Measurements from ENCODE around the gene GABRG3. TPM values are rescaled to one million over a fixed set of nuclear protein-coding genes. Genes with fewer than 3 reads are reported as not detected.

The GABRG3 gene
- polyA plus RNA-seq, 1 donor (not counting 4 experiments of a cell fraction or from before 2014, with no cell fraction given): not detected

DNA sequence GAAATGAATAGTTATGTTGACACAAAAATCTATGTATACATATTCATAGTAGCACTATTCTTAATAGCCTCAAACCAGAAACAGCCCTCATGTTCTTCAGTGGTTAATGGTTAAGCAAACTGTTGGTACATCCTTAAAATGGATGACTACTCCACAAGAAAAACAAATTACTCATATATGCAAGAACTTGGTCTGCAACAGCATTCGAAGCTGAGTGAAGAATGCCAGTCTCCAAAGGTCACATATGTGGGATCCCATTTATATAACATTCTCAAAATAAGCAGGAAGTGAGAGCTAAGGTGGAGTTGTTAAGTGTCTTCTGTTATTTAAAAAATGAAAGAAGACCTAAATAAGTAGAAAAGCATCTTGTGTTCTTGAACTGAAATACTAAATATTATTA, 365.7 kb downstream of the GABRG3 start:
- Histone ChIP-seq H3K9me1 (ENCODE audit: control insufficient read depth, extremely low read depth, insufficient read depth, low read length) (no peaks in the 10 kb centered on the region), H3K79me2 (ENCODE audit: control insufficient read depth, insufficient read depth, low read length) (no peaks in the 10 kb centered on the region), H3K4me3 (ENCODE audit: control insufficient read depth in 2 of 3, extremely low read depth in 1 of 3, insufficient read depth in 2 of 3, low read depth in 1 of 3, low read length in 3 of 3) (no peak overlapping the region), H3K9me3 (ENCODE audit: control insufficient read depth, low read depth, low read length) (peaks cover 6% of the 10 kb centered on the region), H3K4me2 (ENCODE audit: control insufficient read depth, extremely low read depth, insufficient read depth, low read depth, low read length) (no peak overlapping the region), H3K27ac (ENCODE audit: control insufficient read depth, insufficient read depth, low read length) (no peak overlapping the region), H3K27me3 (ENCODE audit: control insufficient read depth, extremely low read depth, insufficient read depth, low read length) (no peaks in the 10 kb centered on the region), H4K20me1 (ENCODE audit: control insufficient read depth, extremely low read depth, insufficient read depth, low read length) (no peaks in the 10 kb centered on the region), H3K9ac (ENCODE audit: control insufficient read depth, extremely low read depth, insufficient read depth, low read length) (no peak overlapping the region), H3K4me1 (ENCODE audit: control insufficient read depth, extremely low read depth, insufficient read depth, low read length) (no peaks in the 10 kb centered on the region), H3K36me3 (ENCODE audit: control insufficient read depth in 2 of 2, extremely low read depth in 1 of 2, insufficient read depth in 2 of 2, low read length in 2 of 2) (no peaks in the 10 kb centered on the region), H2AFZ (ENCODE audit: control insufficient read depth, low read length) (no peak overlapping the region)
- FAIRE-seq (no peak), DNase-seq (ENCODE audit: low read depth, low spot score) (no peak)
- dilution Hi-C loops (cut with MboI; ENCODE audit: extremely low pct_ligation_motif_present, low sequenced_read_pairs): no loop called here
- TF ChIP-seq EZH2 (IDR thresholded peaks at IDR 0.05; ENCODE audit: low read length): no peak
- TF ChIP-seq, protein P1, sequence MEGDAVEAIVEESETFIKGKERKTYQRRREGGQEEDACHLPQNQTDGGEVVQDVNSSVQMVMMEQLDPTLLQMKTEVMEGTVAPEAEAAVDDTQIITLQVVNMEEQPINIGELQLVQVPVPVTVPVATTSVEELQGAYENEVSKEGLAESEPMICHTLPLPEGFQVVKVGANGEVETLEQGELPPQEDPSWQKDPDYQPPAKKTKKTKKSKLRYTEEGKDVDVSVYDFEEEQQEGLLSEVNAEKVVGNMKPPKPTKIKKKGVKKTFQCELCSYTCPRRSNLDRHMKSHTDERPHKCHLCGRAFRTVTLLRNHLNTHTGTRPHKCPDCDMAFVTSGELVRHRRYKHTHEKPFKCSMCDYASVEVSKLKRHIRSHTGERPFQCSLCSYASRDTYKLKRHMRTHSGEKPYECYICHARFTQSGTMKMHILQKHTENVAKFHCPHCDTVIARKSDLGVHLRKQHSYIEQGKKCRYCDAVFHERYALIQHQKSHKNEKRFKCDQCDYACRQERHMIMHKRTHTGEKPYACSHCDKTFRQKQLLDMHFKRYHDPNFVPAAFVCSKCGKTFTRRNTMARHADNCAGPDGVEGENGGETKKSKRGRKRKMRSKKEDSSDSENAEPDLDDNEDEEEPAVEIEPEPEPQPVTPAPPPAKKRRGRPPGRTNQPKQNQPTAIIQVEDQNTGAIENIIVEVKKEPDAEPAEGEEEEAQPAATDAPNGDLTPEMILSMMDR (optimal IDR thresholded peaks at IDR 0.05 in 1 of 3, IDR thresholded peaks at IDR 0.05 in 1 of 3, conservative IDR thresholded peaks at IDR 0.05 in 1 of 3; ENCODE audit: extremely low read depth in 1 of 3, insufficient read depth in 2 of 3, low read length in 3 of 3): no peak

DNA sequence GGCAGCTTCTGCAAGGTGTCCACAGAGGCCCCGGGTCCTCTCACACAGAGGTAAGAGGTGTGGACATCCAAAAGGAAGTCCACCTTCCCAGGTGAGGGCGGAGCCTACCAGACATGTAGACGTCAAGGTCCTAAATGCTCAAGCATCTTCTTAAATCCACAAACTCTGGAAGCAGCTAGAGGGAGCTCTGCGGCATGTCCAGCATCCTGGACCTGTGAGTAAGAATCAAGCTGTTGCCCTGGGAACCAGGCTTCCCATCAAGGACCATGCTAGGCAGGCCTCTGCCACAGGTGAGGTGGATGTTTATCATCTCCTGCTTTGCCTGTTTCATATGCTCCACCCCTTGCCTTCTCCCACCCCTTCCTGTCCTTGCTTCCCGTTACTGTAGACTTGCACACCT, 368.2 kb downstream of the GABRG3 start:
- no peaks in the 10 kb centered on the region for H3K4me1 ChIP-seq (ENCODE audit: control insufficient read depth, extremely low read depth, insufficient read depth, low read length)
- no peak overlapping the region for H3K4me3 ChIP-seq (ENCODE audit: control insufficient read depth in 2 of 3, extremely low read depth in 1 of 3, insufficient read depth in 2 of 3, low read depth in 1 of 3, low read length in 3 of 3)
- H2AFZ ChIP-seq (ENCODE audit: control insufficient read depth, low read length): no peak overlapping the region
- H3K79me2 ChIP-seq (ENCODE audit: control insufficient read depth, insufficient read depth, low read length): no peaks in the 10 kb centered on the region
- no peaks in the 10 kb centered on the region for H3K9me1 ChIP-seq (ENCODE audit: control insufficient read depth, extremely low read depth, insufficient read depth, low read length)
- peaks cover 7% of the 10 kb centered on the region for H3K9me3 ChIP-seq (ENCODE audit: control insufficient read depth, low read depth, low read length)
- FAIRE-seq (no peak), DNase-seq (ENCODE audit: low read depth, low spot score) (no peak)
- no peaks in the 10 kb centered on the region for H4K20me1 ChIP-seq (ENCODE audit: control insufficient read depth, extremely low read depth, insufficient read depth, low read length)
- H3K27me3 ChIP-seq (ENCODE audit: control insufficient read depth, extremely low read depth, insufficient read depth, low read length): no peaks in the 10 kb centered on the region
- no peak overlapping the region for H3K9ac ChIP-seq (ENCODE audit: control insufficient read depth, extremely low read depth, insufficient read depth, low read length)
- no peak overlapping the region for H3K27ac ChIP-seq (ENCODE audit: control insufficient read depth, insufficient read depth, low read length)
- H3K4me2 ChIP-seq (ENCODE audit: control insufficient read depth, extremely low read depth, insufficient read depth, low read depth, low read length): no peak overlapping the region
- H3K36me3 ChIP-seq (ENCODE audit: control insufficient read depth in 2 of 2, extremely low read depth in 1 of 2, insufficient read depth in 2 of 2, low read length in 2 of 2): no peaks in the 10 kb centered on the region
- TF ChIP-seq, protein P1 (optimal IDR thresholded peaks at IDR 0.05 in 1 of 3, IDR thresholded peaks at IDR 0.05 in 1 of 3, conservative IDR thresholded peaks at IDR 0.05 in 1 of 3; ENCODE audit: extremely low read depth in 1 of 3, insufficient read depth in 2 of 3, low read length in 3 of 3): no peak
- no peak for TF ChIP-seq EZH2 (IDR thresholded peaks at IDR 0.05; ENCODE audit: low read length)
- dilution Hi-C loops (cut with MboI; ENCODE audit: extremely low pct_ligation_motif_present, low sequenced_read_pairs): no loop called here
